ENCODE measurements around the gene NUP153.

DNA sequence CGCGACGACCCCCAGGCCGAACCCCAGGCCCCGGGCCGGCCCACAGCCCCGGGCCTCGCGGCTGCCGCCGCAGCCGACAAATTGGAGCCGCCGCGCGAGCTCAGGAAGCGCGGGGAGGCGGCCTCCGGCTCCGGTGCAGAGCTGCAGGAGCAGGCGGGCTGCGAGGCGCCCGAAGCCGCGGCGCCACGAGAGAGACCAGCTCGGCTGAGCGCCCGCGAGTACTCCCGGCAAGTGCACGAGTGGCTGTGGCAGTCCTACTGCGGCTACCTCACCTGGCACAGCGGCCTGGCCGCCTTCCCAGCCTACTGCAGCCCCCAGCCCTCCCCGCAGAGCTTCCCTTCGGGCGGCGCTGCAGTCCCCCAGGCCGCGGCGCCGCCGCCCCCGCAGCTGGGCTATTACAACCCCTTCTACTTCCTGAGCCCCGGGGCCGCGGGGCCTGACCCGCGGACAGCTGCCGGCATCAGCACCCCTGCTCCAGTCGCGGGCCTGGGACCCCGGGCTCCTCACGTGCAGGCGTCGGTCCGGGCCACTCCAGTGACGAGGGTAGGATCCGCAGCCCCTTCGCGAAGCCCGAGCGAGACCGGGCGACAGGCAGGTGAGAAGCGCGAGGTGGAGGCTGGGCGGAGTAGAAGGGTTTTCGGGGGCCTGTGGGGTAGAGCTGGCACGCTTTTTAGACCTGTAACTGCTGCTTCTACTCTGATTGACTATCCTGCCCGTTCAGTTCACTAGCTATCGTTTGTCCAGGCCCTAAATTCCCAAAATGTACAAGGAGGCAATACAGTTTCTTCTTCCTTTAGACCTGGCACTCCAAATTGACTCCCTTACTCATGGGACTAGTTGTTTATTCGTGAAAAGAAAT lies 106.0 kb downstream of the NUP153 start:
- TF ChIP-seq, protein P1, sequence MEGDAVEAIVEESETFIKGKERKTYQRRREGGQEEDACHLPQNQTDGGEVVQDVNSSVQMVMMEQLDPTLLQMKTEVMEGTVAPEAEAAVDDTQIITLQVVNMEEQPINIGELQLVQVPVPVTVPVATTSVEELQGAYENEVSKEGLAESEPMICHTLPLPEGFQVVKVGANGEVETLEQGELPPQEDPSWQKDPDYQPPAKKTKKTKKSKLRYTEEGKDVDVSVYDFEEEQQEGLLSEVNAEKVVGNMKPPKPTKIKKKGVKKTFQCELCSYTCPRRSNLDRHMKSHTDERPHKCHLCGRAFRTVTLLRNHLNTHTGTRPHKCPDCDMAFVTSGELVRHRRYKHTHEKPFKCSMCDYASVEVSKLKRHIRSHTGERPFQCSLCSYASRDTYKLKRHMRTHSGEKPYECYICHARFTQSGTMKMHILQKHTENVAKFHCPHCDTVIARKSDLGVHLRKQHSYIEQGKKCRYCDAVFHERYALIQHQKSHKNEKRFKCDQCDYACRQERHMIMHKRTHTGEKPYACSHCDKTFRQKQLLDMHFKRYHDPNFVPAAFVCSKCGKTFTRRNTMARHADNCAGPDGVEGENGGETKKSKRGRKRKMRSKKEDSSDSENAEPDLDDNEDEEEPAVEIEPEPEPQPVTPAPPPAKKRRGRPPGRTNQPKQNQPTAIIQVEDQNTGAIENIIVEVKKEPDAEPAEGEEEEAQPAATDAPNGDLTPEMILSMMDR (conservative IDR thresholded peaks at IDR 0.05; ENCODE audit: low read depth, low read length) = no peak
- TF ChIP-seq EZH2 (IDR thresholded peaks at IDR 0.05; ENCODE audit: borderline replicate concordance, low read depth, low read length, poor library complexity, severe bottlenecking) = no peak

All from A673 (cell line).